C4-2B (cell line): ENCODE data around the gene MAX.

Experiments used
- ZFX ChIP-seq: fragments of 450-650 bp; IDR thresholded peaks from 2 replicates; pipeline ENCODE4 v1.6.1; 2017
- TF ChIP-seq, protein P1 (sequence below): fragments of 450-650 bp; conservative IDR thresholded peaks from 2 replicates; pipeline ENCODE4 v1.5.1; 2017; ENCODE audit warnings: mild to moderate bottlenecking

DNA sequence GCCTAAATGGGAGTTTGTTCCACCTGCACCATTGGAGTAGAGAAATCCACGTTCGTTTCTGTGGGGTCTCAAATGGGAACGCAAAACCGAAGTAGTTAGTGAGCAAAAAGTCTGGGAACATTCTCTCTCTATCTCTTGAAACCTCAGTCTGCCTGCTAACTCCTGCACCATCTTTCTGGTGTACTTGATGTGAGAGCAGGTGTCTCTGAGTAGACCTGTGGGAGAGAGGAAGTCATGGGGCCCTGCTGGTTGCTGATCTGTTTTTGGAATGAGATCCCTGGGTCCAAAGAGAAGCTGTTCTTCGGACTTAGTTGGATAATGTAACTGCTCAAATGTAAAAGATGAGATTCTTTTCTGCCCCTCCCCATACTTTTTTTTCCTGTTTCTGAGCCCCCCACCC is 57.3 kb downstream of the MAX start:
- TF ChIP-seq, protein P1, sequence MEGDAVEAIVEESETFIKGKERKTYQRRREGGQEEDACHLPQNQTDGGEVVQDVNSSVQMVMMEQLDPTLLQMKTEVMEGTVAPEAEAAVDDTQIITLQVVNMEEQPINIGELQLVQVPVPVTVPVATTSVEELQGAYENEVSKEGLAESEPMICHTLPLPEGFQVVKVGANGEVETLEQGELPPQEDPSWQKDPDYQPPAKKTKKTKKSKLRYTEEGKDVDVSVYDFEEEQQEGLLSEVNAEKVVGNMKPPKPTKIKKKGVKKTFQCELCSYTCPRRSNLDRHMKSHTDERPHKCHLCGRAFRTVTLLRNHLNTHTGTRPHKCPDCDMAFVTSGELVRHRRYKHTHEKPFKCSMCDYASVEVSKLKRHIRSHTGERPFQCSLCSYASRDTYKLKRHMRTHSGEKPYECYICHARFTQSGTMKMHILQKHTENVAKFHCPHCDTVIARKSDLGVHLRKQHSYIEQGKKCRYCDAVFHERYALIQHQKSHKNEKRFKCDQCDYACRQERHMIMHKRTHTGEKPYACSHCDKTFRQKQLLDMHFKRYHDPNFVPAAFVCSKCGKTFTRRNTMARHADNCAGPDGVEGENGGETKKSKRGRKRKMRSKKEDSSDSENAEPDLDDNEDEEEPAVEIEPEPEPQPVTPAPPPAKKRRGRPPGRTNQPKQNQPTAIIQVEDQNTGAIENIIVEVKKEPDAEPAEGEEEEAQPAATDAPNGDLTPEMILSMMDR, result no peak
- TF ChIP-seq ZFX, result no peak
